Spleen (tissue), 7 donors: ENCODE results near the gene FXYD3.

Source experiments
- CTCF ChIP-seq, 11 experiments: fragments of 200-600 bp in 7 of 11; fragments of 450-650 bp in 4 of 11; sonication (generic) in 4 of 11; IDR thresholded peaks in 8 of 11; conservative IDR thresholded peaks in 3 of 11; 1 replicate in 7 of 11; 2 replicates in 4 of 11; pipeline versions ENCODE4 v1.4.0 to v1.8.0; 2016 to 2021; ENCODE audit warnings: antibody characterized with exemption in 11 of 11, inconsistent platforms in 4 of 11, mild to moderate bottlenecking in 1 of 11
- POLR2A ChIP-seq, 3 donors: fragments of 450-650 bp; IDR thresholded peaks; one replicate each; pipeline ENCODE4 v1.5.1; 2017; ENCODE audit warnings: antibody characterized with exemption in 3 of 3, mild to moderate bottlenecking in 1 of 3
- donor health status: DM: no; HTN: no; CAD: no; lungs with moderate emphysema.
- donor health status: DM: no; HTN: no; CAD: no.
- donor health status: DM: no; HTN: no; CAD: no.

GRCh38 chr19:35079826-35080225, 35.8 kb upstream of the FXYD3 start:
- TF ChIP-seq POLR2A (IDR thresholded peaks at IDR 0.05) (no peak), CTCF (IDR thresholded peaks at IDR 0.05 in 8 of 11, conservative IDR thresholded peaks at IDR 0.05 in 3 of 11) (no peak)
